Middle frontal gyrus (tissue), 1 donor: Measurements from ENCODE around the gene EOGT.

Experiments
- DNase-seq: peaks from one replicate; pipeline ENCODE4 v3.0.0-alpha.2; 2015; ENCODE audit warnings: low spot score; ENCODE audit errors: extremely low spot score

Gene EOGT

DNA sequence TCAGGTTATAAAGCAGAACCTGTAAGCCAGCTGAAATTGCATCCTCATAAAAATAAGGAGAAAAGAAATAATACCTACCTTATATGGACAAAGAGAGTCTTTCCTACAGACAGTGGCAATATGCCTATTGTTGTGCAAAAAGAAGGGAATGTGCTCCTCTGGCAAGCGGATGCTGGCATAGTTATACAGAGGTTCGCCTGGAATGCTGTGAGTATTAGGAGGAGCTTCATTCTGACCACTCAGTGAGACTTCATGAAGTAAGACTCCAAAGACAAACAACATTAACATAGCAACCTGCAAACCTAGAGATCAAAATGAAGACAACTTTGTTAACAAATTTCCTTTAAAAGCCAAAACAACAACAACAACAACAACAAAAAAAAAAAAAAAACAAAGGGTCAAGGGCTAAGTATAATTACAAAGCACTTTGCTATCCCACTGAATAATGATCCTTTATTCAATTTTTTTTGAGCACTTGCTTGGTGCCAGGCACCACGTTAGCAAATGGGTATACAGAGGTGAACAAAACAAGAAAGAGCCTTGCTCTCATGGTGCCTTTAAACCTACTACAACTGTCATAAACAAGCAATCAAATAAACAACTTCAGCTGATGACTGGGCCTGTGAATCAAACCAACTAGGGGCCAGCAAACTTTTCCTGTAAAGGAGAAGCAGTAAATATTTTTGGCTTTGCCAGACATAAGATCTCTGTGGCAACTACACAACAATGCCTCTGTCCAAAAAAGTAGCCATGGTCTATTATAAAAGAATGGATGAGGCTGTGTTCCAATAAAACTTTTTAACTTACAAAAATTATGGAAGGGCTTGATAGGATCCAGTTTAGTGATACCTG lies 3.7 kb downstream of the EOGT start:
- DNase-seq = no peak

GRCh38 chr3:69008980-69009379 lies 4.5 kb downstream of the EOGT start:
- DNase-seq = no peak

DNA sequence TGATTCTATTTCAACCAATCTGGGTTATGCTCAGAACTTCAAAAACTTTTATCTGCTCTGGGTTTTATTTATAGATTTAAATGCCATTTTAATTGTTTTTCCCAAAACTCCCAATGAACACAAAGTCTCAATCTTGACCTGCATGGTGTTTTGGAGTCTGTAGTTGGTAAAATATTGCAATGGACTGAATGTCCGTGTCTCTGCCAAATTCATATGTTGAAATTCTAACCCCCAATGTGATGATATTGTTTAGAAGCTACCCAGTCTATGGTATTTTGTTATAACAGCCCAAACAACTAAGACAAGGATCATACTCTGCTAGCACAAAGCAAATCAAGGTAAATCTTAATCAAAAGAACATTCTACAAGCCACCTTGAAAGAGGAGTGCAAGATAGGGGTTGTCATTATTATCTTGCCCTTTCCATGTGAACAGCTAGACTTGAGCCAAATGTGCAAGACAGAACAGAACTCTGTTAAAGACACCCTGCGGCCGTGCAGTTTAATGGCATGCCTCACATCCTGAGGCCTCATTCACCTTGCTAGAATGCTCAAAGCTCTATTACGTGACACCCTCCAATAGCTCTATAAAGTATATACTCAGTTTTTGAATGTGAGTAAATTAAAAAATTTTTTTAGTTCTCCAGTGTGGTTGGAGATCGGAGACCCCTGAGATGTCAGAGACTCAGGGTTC lies 7.5 kb downstream of the EOGT start:
- DNase-seq = no peak

DNA sequence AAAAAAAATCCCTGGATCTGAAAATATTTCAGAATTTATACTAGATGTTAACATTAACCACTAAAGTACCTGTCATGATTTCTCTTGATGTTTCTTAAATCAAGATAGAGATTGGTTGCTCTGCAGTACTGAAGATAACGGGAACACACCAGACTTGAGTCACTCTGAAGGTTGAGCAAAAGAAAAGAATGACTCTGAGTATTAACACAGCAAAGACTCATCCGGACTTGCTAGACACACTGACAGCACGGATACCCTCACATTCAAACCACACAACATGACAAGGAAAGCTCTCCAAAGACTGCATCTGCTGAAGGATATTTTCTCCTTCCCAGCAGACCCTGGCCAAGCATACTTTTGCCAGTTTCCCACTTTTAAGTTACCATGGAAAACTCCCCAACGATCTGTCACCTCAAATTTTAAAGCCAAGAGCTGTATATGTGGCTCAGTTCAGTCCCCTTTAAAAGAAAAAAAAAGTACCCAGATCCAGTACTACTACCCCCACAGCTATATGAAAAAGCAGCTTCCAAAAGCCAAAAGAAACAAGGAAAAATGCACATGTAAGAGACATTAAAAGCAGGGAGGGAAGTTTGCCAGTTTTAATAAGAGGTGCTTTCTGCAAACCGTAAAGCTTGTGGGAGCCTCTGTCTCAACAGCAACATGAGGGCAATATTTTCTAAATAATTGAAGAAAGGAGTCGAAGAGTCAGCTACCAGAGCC lies 8.3 kb downstream of the EOGT start:
- no peak for DNase-seq

GRCh38 chr3:69004138-69004537 lies 9.3 kb downstream of the EOGT start:
- DNase-seq = no peak

GRCh38 chr3:68999605-69000004 lies 13.9 kb downstream of the EOGT start:
- no peak for DNase-seq

DNA sequence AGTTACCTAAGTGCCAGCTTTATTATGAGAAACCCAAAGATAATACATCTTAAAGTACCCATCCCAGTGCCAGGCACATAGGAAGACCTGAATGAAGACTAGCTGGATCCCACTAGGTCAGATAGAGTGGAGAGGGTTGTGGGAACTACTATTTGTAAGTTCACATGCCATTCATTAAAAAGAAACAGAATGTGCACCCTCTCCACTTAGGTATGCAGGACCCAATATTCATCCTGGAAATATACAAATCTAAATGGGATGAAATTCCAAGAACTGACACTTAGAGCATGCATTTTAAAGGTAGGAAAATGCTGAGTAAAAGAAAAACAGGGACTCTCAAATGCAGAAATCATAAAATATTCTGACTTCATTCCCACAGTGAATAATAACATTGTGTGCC lies 14.3 kb downstream of the EOGT start:
- no peak for DNase-seq

DNA sequence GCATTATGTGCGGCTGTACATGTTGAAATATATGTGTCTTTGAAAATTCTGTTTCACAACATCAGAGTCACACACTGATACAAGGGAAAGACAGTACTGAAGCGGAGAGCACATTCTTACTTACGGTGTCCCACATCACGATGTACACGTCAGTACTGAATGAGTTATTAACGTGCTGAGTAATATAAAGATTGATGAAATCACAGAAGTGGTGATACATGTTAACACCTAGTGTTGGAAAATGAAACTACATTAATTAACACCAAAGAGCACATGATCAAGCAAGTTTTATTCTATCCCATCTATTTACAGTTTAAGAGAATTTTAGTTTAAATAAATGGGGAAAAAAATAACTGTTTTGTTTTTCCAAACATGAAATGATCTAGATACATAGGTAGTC lies 15.6 kb downstream of the EOGT start:
- no peak for DNase-seq

DNA sequence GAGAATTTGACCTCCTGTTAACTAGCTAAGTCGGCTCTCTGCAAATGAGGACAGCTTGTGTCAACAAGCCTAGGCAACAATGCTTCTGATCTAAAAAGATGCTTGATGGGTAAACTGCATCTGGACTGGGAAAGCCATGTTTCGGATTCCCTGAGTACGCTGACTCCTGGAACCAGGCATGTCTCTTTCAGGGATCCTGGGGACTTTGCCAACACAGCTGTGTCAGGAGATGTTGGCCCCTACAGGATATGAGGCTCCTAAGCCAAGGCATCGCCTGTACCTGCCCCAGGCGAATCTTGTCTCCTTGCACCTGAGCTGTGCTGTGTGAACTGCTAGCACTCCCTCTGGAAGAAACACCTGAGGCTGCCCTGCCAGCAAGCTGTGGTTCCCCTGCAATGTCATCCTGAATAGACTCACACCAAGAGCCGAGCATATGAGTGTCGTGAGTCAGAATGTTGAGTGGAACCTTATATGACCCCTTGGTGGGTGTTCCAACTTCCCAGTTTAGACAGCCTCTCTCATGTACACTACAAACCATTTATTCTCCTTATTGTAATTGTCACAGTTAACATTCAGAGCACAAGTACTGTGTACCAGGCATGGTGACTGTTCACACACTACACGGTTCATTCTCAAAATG lies 17.0 kb downstream of the EOGT start:
- no peak for DNase-seq

GRCh38 chr3:68988740-68989139 lies 24.7 kb downstream of the EOGT start:
- DNase-seq = no peak

- DNase-seq = no peak
Measured at GRCh38 chr3:68987322-68987721, 26.2 kb downstream of the EOGT start.

- DNase-seq = no peak
Measured at GRCh38 chr3:68986496-68987208, 26.8 kb downstream of the EOGT start.

- DNase-seq = no peak
Measured at GRCh38 chr3:68985146-68985790, 28.2 kb downstream of the EOGT start.

GRCh38 chr3:68984011-68984530 lies 29.4 kb downstream of the EOGT start:
- DNase-seq = no peak

GRCh38 chr3:68977486-68978167 lies 35.9 kb downstream of the EOGT start:
- DNase-seq = no peak

DNA sequence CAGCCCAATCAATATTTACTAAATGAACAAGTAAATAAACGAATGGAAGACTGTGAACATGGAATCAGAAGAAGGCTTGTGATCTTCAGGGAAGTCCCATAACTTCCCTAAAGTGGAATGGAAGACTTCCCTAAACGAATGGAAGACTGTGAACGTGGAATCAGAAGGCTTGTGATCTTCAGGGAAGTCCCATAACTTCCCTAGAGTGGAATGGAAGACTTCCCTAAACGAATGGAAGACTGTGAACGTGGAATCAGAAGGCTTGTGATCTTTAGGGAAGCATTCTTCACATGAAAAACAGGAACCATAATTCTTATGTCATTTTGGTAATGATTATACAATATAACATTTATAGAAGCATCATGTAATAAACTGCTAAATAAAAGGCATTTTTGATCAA lies 38.8 kb downstream of the EOGT start:
- DNase-seq = no peak

- no peak for DNase-seq
Measured at GRCh38 chr3:68973639-68974038, 39.8 kb downstream of the EOGT start.

GRCh38 chr3:68972358-68972979 lies 41.0 kb downstream of the EOGT start:
- peak; percentile 71 for DNase-seq

- no peak for DNase-seq
Measured at GRCh38 chr3:68964694-68965093, 48.8 kb downstream of the EOGT start.
